HepG2 (cell line): ENCODE data around the gene ATXN7L3B. TPM values are rescaled to one million over a fixed set of nuclear protein-coding genes. Genes with fewer than 3 reads are reported as not detected.

Experiments used
- DBP ChIP-seq: sonication (generic); formaldehyde crosslinking; IDR thresholded peaks from 2 replicates; pipeline ENCODE4 v1.4.0; 2020; ENCODE audit warnings: missing genetic modification reagents; ENCODE audit errors: not compliant biosample characterization
- E2F5 ChIP-seq: sonication (generic); formaldehyde crosslinking; conservative IDR thresholded peaks from 2 replicates; pipeline ENCODE4 v1.4.0; 2020; ENCODE audit warnings: missing genetic modification reagents
- GABPA ChIP-seq, 2 experiments: IDR thresholded peaks; 2 replicates each; pipeline ENCODE4 v1.6.1; 2011 to 2016; ENCODE audit warnings: low read depth in 2 of 2, low read length in 1 of 2, missing biosample characterization in 1 of 2, missing genetic modification characterization in 1 of 2
- HIVEP1 ChIP-seq: sonication (generic); formaldehyde crosslinking; IDR thresholded peaks from 2 replicates; pipeline ENCODE4 v1.4.0; 2020; ENCODE audit warnings: mild to moderate bottlenecking, missing genetic modification reagents
- HNRNPK ChIP-seq: fragments of 200-400 bp; formaldehyde crosslinking; IDR thresholded peaks from 2 replicates; pipeline ENCODE4 v1.6.1; 2018; ENCODE audit warnings: low read length, low read depth, moderate library complexity, mild to moderate bottlenecking; ENCODE audit not compliant: poor library complexity, severe bottlenecking
- JUNB ChIP-seq: sonication (generic); formaldehyde crosslinking; IDR thresholded peaks from 2 replicates; pipeline ENCODE4 v1.8.0; 2022; ENCODE audit warnings: missing genetic modification reagents, mild to moderate bottlenecking, borderline replicate concordance
- MLLT10 ChIP-seq: sonication (generic); formaldehyde crosslinking; IDR thresholded peaks from 2 replicates; pipeline ENCODE4 v1.4.0; 2020; ENCODE audit warnings: missing genetic modification reagents
- MZF1 ChIP-seq: sonication (generic); formaldehyde crosslinking; IDR thresholded peaks from 2 replicates; pipeline ENCODE4 v1.8.1; 2023; ENCODE audit warnings: mild to moderate bottlenecking, missing genetic modification reagents, borderline replicate concordance
- NCOA2 ChIP-seq: sonication (generic); formaldehyde crosslinking; IDR thresholded peaks from 2 replicates; pipeline ENCODE4 v1.8.0; 2022; ENCODE audit warnings: inconsistent platforms
- NR2F1 ChIP-seq, 2 experiments: fragments of 450-650 bp in 1 of 2; formaldehyde crosslinking in 1 of 2; IDR thresholded peaks; 2 replicates each; pipeline versions ENCODE4 v1.5.0 to v1.6.1; 2016 to 2020; ENCODE audit warnings: mild to moderate bottlenecking in 1 of 2, missing compliant biosample characterization in 1 of 2, missing genetic modification reagents in 1 of 2, moderate library complexity in 1 of 2
- POGK ChIP-seq: sonication (generic); formaldehyde crosslinking; conservative IDR thresholded peaks from 2 replicates; pipeline ENCODE4 v1.8.0; 2022; ENCODE audit warnings: mild to moderate bottlenecking, moderate library complexity, missing genetic modification reagents
- RARG ChIP-seq: sonication (generic); formaldehyde crosslinking; IDR thresholded peaks from 2 replicates; pipeline ENCODE4 v1.4.0; 2020; ENCODE audit warnings: low read depth, mild to moderate bottlenecking, missing genetic modification reagents
- RXRB ChIP-seq: IDR thresholded peaks from 2 replicates; pipeline ENCODE4 v1.6.1; 2016; ENCODE audit warnings: borderline replicate concordance, missing genetic modification reagents, missing compliant biosample characterization
- SALL2 ChIP-seq: sonication (generic); formaldehyde crosslinking; IDR thresholded peaks from 2 replicates; pipeline ENCODE4 v1.8.1; 2023; ENCODE audit warnings: mild to moderate bottlenecking, missing genetic modification reagents, inconsistent platforms
- ZBTB7B ChIP-seq: sonication (generic); formaldehyde crosslinking; IDR thresholded peaks from 2 replicates; pipeline ENCODE4 v1.4.0; 2020; ENCODE audit warnings: missing genetic modification reagents
- ZNF260 ChIP-seq: sonication (generic); formaldehyde crosslinking; IDR thresholded peaks from 2 replicates; pipeline ENCODE4 v1.4.0; 2020; ENCODE audit warnings: missing genetic modification reagents, low read depth, mild to moderate bottlenecking, borderline replicate concordance
- ZNF264 ChIP-seq: sonication (generic); formaldehyde crosslinking; IDR thresholded peaks from 2 replicates; pipeline ENCODE4 v1.4.0; 2020; ENCODE audit warnings: missing genetic modification reagents
- ZNF431 ChIP-seq: sonication (generic); formaldehyde crosslinking; IDR thresholded peaks from 2 replicates; pipeline ENCODE4 v1.9.0; 2022; ENCODE audit warnings: missing genetic modification reagents, low read depth, mild to moderate bottlenecking, borderline replicate concordance
- ZNF572 ChIP-seq: sonication (generic); formaldehyde crosslinking; IDR thresholded peaks from 2 replicates; pipeline ENCODE4 v1.5.1; 2020; ENCODE audit warnings: mild to moderate bottlenecking, missing genetic modification reagents
- ZNF580 ChIP-seq: IDR thresholded peaks from 2 replicates; pipeline ENCODE4 v1.6.1; 2016; ENCODE audit warnings: low read depth, borderline replicate concordance
- ZNF605 ChIP-seq: sonication (generic); formaldehyde crosslinking; IDR thresholded peaks from 2 replicates; pipeline ENCODE4 v1.8.0; 2022; ENCODE audit warnings: mild to moderate bottlenecking, missing genetic modification reagents
- ZNF780A ChIP-seq: sonication (generic); formaldehyde crosslinking; IDR thresholded peaks from 2 replicates; pipeline ENCODE4 v1.8.0; 2022; ENCODE audit warnings: mild to moderate bottlenecking, missing genetic modification reagents, moderate library complexity
- ZNF800 ChIP-seq: sonication (generic); formaldehyde crosslinking; IDR thresholded peaks from 2 replicates; pipeline ENCODE4 v1.4.0; 2020; ENCODE audit warnings: missing genetic modification reagents
- ZSCAN12 ChIP-seq: sonication (generic); formaldehyde crosslinking; IDR thresholded peaks from 2 replicates; pipeline ENCODE4 v1.9.0; 2021; ENCODE audit warnings: mild to moderate bottlenecking, missing genetic modification reagents
- polyA plus RNA-seq, 8 experiments: library from polyadenylated mRNA; depleted of rRNA in 3 of 8; stranded (reverse) in 7 of 8; unstranded in 1 of 8; fragments of >200 nt; fragmentation: Illumina TruSeq in 4 of 8; extraction: Trizol in 4 of 8; gene quantifications; 2 replicates each; pipeline versions ENCODE4 v1.2.1 to v1.2.3, GENCODE V29; 2011 to 2016; ENCODE audit warnings: low read depth in 4 of 8, missing spikeins in 1 of 8, mixed read lengths in 1 of 8; ENCODE audit not compliant: insufficient read depth in 1 of 8
- total RNA-seq, 5 experiments: library from RNA; depleted of rRNA; stranded (reverse); fragments of >200 nt; fragmentation: Illumina TruSeq; extraction: Trizol; gene quantifications; 2 replicates each; pipeline ENCODE4 v1.2.3, GENCODE V29; 2016; ENCODE audit warnings: low read depth in 1 of 5

Gene ATXN7L3B
- total and polyA plus RNA-seq, 2 of the 13 experiments (the other 11 are each of a cell fraction or from before 2014, with no cell fraction given): 20.1 to 23.8 TPM

GRCh38 chr12:74537707-74538385, at the start of gene ATXN7L3B (continued):
- TF ChIP-seq POGK (CRISPR knock-in tag) (0 out of 2 replicates have a peak, but pooled peaks have one; percentile 21), ZNF580 (CRISPR knock-in tag) (no peak), RXRB (CRISPR knock-in tag) (peak; percentile 24; the same call in 1 of the 2 replicates), HNRNPK (no peak), E2F5 (CRISPR knock-in tag) (peak; percentile 51; the same call in 1 of the 2 replicates), ZBTB7B (peak; percentile 47; the same call in 1 of the 2 replicates), ZNF800 (CRISPR knock-in tag) (no peak), DBP (no peak), MZF1 (CRISPR knock-in tag) (no peak), SALL2 (no peak; the same call in 1 of the 2 replicates), ZNF264 (no peak; the same call in 1 of the 2 replicates), RARG (no peak), HIVEP1 (CRISPR knock-in tag) (peak; percentile 44; the same call in 1 of the 2 replicates), ZNF572 (CRISPR knock-in tag) (no peak), ZNF780A (CRISPR knock-in tag) (no peak), ZNF431 (CRISPR knock-in tag) (no peak), JUNB (CRISPR knock-in tag) (no peak), ZNF260 (no peak), ZNF605 (CRISPR knock-in tag) (peak; percentile 71), NR2F1 (CRISPR knock-in tag; IDR thresholded peaks at IDR 0.05) (no peak), ZSCAN12 (CRISPR knock-in tag) (no peak), MLLT10 (CRISPR knock-in tag) (no peak), GABPA (IDR thresholded peaks at IDR 0.05; ENCODE audit: low read depth, low read length) (peak; percentile 74), GABPA (CRISPR knock-in tag; IDR thresholded peaks at IDR 0.05; ENCODE audit: low read depth) (peak; percentile 90), NCOA2 (CRISPR knock-in tag) (no peak; the same call in 1 of the 2 replicates)
